IPS-15b (cell line): ENCODE measurements around the gene SCRN1.

Experiments used
- H3K27me3 ChIP-seq: one replicate; pipeline ENCODE4 v1.6.1; 2013; ENCODE audit warnings: low read length; ENCODE audit not compliant: control insufficient read depth, insufficient read depth
- H3K36me3 ChIP-seq: one replicate; pipeline ENCODE4 v1.6.1; 2013; ENCODE audit warnings: low read length; ENCODE audit not compliant: control insufficient read depth, insufficient read depth
- H3K4me1 ChIP-seq: one replicate; pipeline ENCODE4 v1.6.1; 2013; ENCODE audit warnings: mild to moderate bottlenecking, low read length; ENCODE audit not compliant: control insufficient read depth, insufficient read depth
- H3K4me3 ChIP-seq: one replicate; pipeline ENCODE4 v1.5.1; 2013; ENCODE audit warnings: low read depth, low read length
- H3K9ac ChIP-seq: one replicate; pipeline ENCODE4 v1.6.1; 2013; ENCODE audit warnings: low read depth, mild to moderate bottlenecking, low read length
- H3K9me3 ChIP-seq: one replicate; pipeline ENCODE4 v1.6.1; 2013; ENCODE audit warnings: mild to moderate bottlenecking, low read length; ENCODE audit not compliant: control insufficient read depth, insufficient read depth

The SCRN1 gene

GRCh38 chr7:29920491-29920890, 69.1 kb downstream of the SCRN1 start:
- H3K36me3 ChIP-seq = peaks cover 18% of the 10 kb centered on the region
- no peaks in the 10 kb centered on the region for H3K27me3 ChIP-seq
- H3K4me3 ChIP-seq = no peak overlapping the region
- no peaks in the 10 kb centered on the region for H3K4me1 ChIP-seq
- H3K9ac ChIP-seq = no peak overlapping the region
- no peaks in the 10 kb centered on the region for H3K9me3 ChIP-seq

- no peaks in the 10 kb centered on the region for H3K4me1 ChIP-seq
- no peaks in the 10 kb centered on the region for H3K9me3 ChIP-seq
- no peak overlapping the region for H3K4me3 ChIP-seq
- H3K27me3 ChIP-seq = no peaks in the 10 kb centered on the region
- H3K36me3 ChIP-seq = peaks cover 14% of the 10 kb centered on the region
- no peak overlapping the region for H3K9ac ChIP-seq
Observed at GRCh38 chr7:29919790-29920189, 69.8 kb downstream of the SCRN1 start.

- no peaks in the 10 kb centered on the region for H3K27me3 ChIP-seq
- peaks cover 8% of the 10 kb centered on the region for H3K36me3 ChIP-seq
- H3K4me1 ChIP-seq = no peaks in the 10 kb centered on the region
- no peak overlapping the region for H3K4me3 ChIP-seq
- no peaks in the 10 kb centered on the region for H3K9me3 ChIP-seq
- no peak overlapping the region for H3K9ac ChIP-seq
Observed at GRCh38 chr7:29918850-29919249, 70.8 kb downstream of the SCRN1 start.

GRCh38 chr7:29917641-29918040, 72.0 kb downstream of the SCRN1 start:
- Histone ChIP-seq H3K27me3 (no peaks in the 10 kb centered on the region), H3K9ac (no peak overlapping the region), H3K9me3 (no peaks in the 10 kb centered on the region), H3K4me1 (no peaks in the 10 kb centered on the region), H3K36me3 (peaks cover 3% of the 10 kb centered on the region), H3K4me3 (no peak overlapping the region)

GRCh38 chr7:29915481-29916215, 74.0 kb downstream of the SCRN1 start:
- Histone ChIP-seq H3K4me3 (no peak overlapping the region), H3K4me1 (no peaks in the 10 kb centered on the region), H3K9ac (no peak overlapping the region), H3K27me3 (no peaks in the 10 kb centered on the region), H3K36me3 (no peaks in the 10 kb centered on the region), H3K9me3 (no peaks in the 10 kb centered on the region)

GRCh38 chr7:29914180-29914579, 75.4 kb downstream of the SCRN1 start:
- Histone ChIP-seq H3K27me3 (no peaks in the 10 kb centered on the region), H3K4me1 (no peaks in the 10 kb centered on the region), H3K9ac (no peak overlapping the region), H3K9me3 (no peaks in the 10 kb centered on the region), H3K4me3 (no peak overlapping the region), H3K36me3 (no peaks in the 10 kb centered on the region)

- H3K9me3 ChIP-seq = peaks cover 3% of the 10 kb centered on the region
- H3K4me1 ChIP-seq = no peaks in the 10 kb centered on the region
- no peak overlapping the region for H3K9ac ChIP-seq
- no peaks in the 10 kb centered on the region for H3K27me3 ChIP-seq
- H3K4me3 ChIP-seq = no peak overlapping the region
- H3K36me3 ChIP-seq = peaks cover 5% of the 10 kb centered on the region
Observed at GRCh38 chr7:29906200-29907022, 83.2 kb downstream of the SCRN1 start.

GRCh38 chr7:29900745-29901144, 88.9 kb downstream of the SCRN1 start:
- H3K4me3 ChIP-seq = no peak overlapping the region
- no peak overlapping the region for H3K9ac ChIP-seq
- no peaks in the 10 kb centered on the region for H3K4me1 ChIP-seq
- H3K36me3 ChIP-seq = peaks cover 5% of the 10 kb centered on the region
- no peaks in the 10 kb centered on the region for H3K9me3 ChIP-seq
- no peaks in the 10 kb centered on the region for H3K27me3 ChIP-seq

GRCh38 chr7:29898301-29898700, 91.3 kb downstream of the SCRN1 start:
- no peak overlapping the region for H3K9ac ChIP-seq
- no peaks in the 10 kb centered on the region for H3K36me3 ChIP-seq
- no peaks in the 10 kb centered on the region for H3K9me3 ChIP-seq
- H3K4me1 ChIP-seq = no peaks in the 10 kb centered on the region
- no peak overlapping the region for H3K4me3 ChIP-seq
- no peaks in the 10 kb centered on the region for H3K27me3 ChIP-seq

GRCh38 chr7:29896685-29897411, 92.8 kb downstream of the SCRN1 start:
- Histone ChIP-seq H3K4me1 (no peaks in the 10 kb centered on the region), H3K36me3 (peaks cover under 1% of the 10 kb centered on the region), H3K4me3 (no peak overlapping the region), H3K9me3 (no peaks in the 10 kb centered on the region), H3K9ac (no peak overlapping the region), H3K27me3 (no peaks in the 10 kb centered on the region)

GRCh38 chr7:29895559-29895958, 94.0 kb downstream of the SCRN1 start:
- no peak overlapping the region for H3K4me3 ChIP-seq

More at GRCh38 chr7:29895559-29895958, 94.0 kb downstream of the SCRN1 start:
- Histone ChIP-seq H3K4me1 (no peaks in the 10 kb centered on the region), H3K27me3 (no peaks in the 10 kb centered on the region), H3K36me3 (peaks cover 4% of the 10 kb centered on the region), H3K9ac (no peak overlapping the region), H3K9me3 (no peaks in the 10 kb centered on the region)
